ENCODE results near the gene KCTD15.

DNA sequence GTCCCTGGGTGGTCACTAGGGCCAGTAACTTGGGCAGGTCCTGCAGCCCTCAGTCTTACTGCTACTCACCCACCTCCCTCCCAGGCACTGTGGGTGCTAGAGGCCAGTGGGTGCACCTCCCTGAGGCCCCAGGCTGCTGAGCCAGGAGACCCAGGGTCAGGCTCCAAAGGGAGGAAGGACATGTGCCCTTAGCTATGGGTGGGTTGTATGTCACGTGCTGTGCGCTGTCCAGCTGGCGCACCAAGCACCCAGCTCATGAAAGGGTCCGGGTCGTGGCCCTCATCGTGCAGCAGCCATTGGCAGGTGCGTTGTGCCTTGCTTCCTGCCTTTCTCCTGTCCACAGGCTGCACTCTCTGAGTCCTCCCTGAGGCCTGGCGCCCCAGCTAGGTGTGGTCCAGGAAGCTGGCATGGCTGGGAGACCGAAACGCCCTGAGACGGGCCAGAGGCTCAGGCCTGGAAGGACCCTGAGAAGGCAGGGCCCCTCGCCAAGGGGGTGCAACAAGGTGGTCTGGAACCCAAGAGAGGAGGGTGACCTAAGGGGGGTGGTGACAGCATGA is 47.0 kb upstream of the KCTD15 start:
- TF ChIP-seq, protein P1, sequence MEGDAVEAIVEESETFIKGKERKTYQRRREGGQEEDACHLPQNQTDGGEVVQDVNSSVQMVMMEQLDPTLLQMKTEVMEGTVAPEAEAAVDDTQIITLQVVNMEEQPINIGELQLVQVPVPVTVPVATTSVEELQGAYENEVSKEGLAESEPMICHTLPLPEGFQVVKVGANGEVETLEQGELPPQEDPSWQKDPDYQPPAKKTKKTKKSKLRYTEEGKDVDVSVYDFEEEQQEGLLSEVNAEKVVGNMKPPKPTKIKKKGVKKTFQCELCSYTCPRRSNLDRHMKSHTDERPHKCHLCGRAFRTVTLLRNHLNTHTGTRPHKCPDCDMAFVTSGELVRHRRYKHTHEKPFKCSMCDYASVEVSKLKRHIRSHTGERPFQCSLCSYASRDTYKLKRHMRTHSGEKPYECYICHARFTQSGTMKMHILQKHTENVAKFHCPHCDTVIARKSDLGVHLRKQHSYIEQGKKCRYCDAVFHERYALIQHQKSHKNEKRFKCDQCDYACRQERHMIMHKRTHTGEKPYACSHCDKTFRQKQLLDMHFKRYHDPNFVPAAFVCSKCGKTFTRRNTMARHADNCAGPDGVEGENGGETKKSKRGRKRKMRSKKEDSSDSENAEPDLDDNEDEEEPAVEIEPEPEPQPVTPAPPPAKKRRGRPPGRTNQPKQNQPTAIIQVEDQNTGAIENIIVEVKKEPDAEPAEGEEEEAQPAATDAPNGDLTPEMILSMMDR (IDR thresholded peaks at IDR 0.05) = no peak
- no peak for TF ChIP-seq POLR2A (IDR thresholded peaks at IDR 0.05)
